GM19023 (cell line): ENCODE results near the gene PPP1R1C.
"Not testable (repeated sequence)": the region's sequence is repeated elsewhere in the genome, so short reads cannot be mapped to it uniquely, and the experiment has no call there.

Experiments
- ATAC-seq: cut with Tn5 transposase; IDR thresholded peaks from one replicate; pipeline ENCODE4 v1.9.1; 2021; ENCODE audit warnings: mild to moderate bottlenecking, moderate library complexity; ENCODE audit not compliant: unreplicated experiment

PPP1R1C gene

GRCh38 chr2:182006595-182007341, 21.1 kb downstream of the PPP1R1C start:
- no peak for ATAC-seq

DNA sequence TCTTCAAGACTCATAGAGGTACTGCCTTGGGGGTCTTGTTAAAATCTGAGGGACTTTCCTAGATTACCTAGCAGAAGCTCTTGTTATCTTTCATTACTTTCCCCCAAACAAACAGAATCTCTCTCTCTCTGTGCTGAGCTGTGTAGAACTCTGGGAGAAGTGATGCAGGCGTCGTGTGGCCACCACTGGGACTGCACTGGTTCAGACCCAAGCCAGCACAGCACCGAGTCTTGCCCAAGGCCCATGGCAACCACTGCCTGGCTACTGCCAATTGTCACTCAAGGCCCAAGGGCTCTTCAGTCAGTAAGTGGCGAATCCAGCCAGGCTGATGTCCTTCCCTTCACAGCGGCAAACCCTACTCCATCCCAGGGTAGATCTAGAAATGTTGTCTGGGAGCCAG, 28.6 kb downstream of the PPP1R1C start:
- ATAC-seq = no peak

DNA sequence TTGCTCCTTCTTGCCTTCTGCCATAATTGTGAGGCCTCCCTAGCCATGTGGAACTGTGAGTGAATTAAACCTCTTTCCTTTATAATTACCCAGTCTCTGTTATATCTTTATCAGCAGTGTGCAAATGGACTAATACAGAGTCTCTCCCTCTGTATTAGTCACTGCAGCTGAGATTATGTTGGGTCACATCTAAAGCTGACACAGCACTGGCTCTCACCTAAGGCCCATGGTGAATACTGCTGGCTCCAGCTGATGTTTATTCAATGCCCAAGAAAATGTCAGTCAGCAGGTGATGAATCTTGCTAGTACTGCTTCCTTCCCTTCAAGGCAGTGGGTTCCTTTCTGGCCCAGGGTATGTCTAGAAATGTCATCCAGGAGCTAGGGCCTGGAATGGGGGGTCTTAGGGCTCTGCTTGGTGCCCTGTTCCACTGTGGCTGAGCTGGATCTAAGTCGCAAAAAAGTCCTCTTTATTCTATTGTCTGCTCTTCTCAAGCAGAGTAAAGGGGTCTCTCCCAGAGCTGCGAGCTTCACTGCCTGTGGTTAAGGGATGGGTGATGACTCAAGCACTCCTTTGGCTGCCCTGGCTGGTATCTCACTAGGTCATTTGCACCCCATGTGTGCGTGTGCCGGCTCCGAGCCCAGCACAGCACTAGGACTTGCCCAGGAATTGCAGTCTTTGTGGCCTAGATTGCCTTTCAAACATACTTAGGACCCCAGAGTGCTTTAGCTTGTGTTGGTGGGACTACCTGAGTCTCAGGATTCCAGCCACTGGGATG, 29.9 kb downstream of the PPP1R1C start:
- no peak for ATAC-seq

- ATAC-seq = no peak
Observed at GRCh38 chr2:182018218-182018617, 32.6 kb downstream of the PPP1R1C start.

- ATAC-seq = no peak
Observed at GRCh38 chr2:182019731-182020130, 34.1 kb downstream of the PPP1R1C start.

- ATAC-seq = peak; percentile 69
Observed at GRCh38 chr2:182020286-182021070, 34.8 kb downstream of the PPP1R1C start.

DNA sequence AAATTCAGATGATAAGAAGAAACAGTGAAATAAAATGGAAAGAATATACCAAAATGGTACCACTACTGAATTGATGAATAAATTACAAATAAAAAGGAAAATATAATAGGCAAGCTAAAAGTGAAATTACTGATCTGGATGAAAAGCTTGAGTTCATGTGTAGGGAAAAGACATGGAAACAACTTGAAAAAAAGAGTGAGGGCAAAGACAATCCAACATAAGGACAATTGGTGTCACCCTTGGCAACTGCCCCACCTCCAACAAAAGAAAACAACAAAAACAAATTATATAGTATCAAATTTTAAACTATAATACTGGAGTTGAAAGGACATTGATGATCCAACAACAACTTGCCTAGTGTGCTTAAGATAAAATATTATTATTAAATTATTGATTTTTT, 37.6 kb downstream of the PPP1R1C start:
- no peak for ATAC-seq

DNA sequence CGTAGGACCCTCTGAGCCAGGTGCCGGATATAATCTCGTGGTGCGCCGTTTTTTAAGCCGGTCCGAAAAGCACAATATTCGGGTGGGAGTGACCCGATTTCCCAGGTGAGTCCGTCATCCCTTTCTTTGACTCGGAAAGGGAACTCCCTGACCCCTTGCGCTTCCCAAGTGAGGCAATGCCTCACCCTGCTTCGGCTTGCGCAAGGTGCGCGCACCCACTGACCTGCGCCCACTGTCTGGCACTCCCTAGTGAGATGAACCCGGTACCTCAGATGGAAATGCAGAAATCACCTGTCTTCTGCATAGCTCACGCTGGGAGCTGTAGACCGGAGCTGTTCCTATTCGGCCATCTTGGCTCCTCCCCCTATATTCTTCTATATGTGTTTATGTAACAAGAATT, 45.2 kb downstream of the PPP1R1C start:
- ATAC-seq = not testable (repeated sequence)

GRCh38 chr2:182031956-182032355, 46.3 kb downstream of the PPP1R1C start:
- ATAC-seq = no peak

GRCh38 chr2:182033449-182033848, 47.8 kb downstream of the PPP1R1C start:
- ATAC-seq = no peak

DNA sequence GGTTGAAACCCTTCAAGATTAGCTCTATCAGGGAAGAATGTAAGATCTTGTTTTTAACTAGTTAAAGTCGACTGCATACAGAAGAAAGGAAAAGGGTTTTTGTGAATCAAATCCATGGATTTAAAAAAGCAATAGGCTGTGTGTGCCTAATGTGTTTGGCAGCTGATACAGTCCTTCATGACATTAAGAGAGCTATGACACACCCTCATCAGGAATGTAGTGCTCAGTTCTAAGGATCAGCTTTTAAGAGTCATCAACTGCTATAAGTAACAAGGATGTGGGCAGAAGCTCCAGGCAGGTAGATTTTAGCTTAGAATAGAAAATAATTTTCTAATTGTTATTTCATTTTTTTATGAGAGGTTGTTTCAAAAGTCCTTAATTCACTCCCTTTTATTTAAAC, 52.9 kb downstream of the PPP1R1C start:
- no peak for ATAC-seq

DNA sequence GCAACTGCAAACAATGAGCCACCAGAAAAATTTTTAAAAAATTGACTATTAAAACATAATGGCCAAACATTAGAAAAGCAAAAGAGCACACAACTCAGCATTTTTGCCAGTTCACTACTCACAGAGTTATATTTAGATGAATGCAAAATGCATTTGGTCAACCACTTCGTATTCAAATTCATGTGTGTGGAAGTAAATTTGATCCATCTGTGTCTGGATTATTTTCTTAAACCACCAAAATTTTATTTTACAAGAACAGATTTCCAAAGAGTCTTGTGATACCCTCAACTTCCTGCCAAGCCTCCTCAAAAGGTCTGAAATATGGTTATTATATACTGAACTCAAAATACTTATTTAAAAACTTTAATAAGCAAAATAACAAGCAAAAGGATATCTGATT, 57.4 kb downstream of the PPP1R1C start:
- no peak for ATAC-seq

DNA sequence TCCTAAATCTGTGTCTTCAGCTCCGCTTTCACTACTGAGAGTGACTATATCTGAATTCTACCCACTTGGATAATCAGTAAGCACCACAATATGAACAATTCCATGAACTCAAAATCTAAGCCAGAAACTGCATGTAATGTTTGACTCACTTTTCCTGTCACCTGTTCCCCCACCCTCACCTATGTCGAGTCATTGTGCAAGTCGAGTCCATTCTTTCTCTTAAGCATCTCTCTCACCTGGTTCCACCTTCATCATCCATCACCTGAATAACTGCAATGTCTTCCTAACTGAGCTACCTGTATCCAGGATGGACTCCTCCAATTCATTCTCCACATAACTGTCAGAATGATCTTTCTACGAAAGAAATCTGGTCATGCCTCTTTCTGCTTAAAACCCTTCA, 58.2 kb downstream of the PPP1R1C start:
- ATAC-seq = no peak

- ATAC-seq = no peak
Observed at GRCh38 chr2:182047544-182047943, 61.9 kb downstream of the PPP1R1C start.

DNA sequence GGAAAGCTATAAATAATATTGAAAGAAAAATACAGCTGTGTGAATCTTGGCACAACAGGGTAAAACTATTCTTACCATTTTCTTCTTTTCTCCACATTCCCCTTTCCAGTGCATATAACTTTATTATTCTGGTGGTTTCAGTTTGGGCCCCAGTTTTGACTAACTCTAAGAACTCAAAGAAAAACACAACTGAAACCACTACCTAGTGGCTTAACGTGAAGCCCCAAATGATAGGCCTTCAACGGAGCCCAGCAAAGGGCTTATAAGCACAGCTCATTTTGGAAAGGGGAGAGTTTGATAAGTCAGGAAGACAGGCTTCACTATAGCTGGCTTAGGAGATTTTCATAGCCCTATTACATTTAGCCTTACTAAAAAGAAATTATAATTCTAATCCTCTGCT, 62.4 kb downstream of the PPP1R1C start:
- peak; percentile 67 for ATAC-seq

GRCh38 chr2:182048621-182049020, 63.0 kb downstream of the PPP1R1C start:
- ATAC-seq = no peak

- ATAC-seq = no peak
Observed at GRCh38 chr2:182049372-182050148, 63.9 kb downstream of the PPP1R1C start.

DNA sequence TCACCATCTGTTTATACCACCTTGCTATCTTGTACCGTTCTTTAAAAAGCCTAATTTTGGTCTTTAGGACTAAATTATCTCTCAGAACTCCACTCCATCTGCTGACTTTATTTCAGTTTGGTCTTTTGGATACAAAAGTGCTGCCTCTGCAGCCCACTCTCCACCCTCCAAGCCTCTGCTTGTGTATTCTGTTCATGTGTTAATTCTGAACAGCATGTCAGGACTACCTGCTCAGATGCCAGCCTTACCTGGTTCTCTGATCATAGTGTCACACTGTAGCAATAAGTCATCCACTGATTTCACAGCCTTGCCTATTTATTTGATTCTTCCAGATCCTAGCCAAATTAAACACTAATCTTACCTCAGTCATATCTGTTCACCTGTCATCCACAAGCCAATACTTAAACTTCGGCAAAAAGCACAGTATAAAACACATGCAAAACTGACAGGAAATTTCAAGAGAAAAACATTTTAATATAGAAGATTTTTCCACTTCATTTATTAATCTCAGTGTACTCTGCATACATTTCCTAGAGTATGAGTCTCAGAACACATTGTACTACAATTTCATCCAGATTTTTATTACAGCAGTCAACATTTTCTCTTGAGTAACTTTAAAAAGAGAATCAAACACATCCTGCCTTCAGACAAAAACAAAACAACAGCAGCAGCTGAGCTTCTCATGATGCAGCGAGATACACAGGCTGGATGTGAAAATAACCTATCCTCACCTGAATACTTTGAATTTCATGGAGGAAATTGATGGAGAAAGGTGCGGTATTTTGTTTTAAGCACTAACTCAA, 64.9 kb downstream of the PPP1R1C start:
- ATAC-seq = no peak

DNA sequence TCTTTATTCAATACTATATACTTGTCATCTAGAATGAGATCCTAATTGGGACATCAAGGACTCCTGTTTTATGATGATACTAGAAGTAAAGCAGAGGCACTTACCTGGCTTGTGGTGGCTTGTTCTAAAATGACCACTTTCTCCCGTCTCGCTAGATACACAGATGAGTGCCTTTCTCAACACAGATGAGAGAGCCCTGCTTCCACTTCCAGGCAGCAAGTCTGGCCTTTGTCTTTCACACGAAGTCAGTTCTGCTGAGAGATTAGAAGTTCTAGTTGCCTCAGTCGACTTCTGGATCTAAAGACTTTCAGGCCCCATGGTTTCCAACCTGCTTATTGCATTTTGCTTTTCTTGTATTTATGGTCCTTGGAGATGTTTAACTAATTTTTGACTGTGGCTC, 70.3 kb downstream of the PPP1R1C start:
- ATAC-seq = no peak

DNA sequence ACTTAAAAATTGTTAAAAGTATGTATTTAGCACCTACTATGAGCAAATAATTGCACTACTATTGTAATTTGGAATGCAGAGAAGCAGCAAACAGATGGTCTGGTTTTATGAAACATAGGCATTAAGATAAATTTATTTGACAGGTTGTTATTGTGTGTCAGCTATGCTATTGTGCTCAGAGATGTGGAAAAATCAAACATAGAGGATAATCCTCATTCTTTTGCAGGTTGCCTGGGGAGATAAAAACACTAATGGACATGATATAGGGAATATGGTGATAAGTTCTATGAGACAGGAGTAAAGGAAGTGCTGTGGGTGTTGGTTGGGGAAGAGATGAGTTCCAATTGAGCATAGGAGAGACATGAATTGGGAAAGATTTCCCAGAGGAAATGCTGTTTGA, 71.3 kb downstream of the PPP1R1C start:
- no peak for ATAC-seq
